ENCODE data around the gene GOLGA2. TPM values are rescaled to one million over a fixed set of nuclear protein-coding genes. Genes with fewer than 3 reads are reported as not detected.
A peak's percentile ranks its signal among the peaks of the same experiment; 100 is the strongest.

Gene GOLGA2
- total RNA-seq, 1 donor from 2014 or later = 53.5 TPM

- no peak overlapping the region for H3K27ac Mint-ChIP-seq
- intact Hi-C loops (cut with micrococcal nuclease) = no loop called here
- H3K4me3 Mint-ChIP-seq = no peak overlapping the region
- no peak for ATAC-seq (ENCODE audit: low read depth)
- H3K27me3 Mint-ChIP-seq = peaks cover 2% of the 10 kb centered on the region
- POLR2A ChIA-PET = no interaction called here
- no peaks in the 10 kb centered on the region for H3K36me3 Mint-ChIP-seq (ENCODE audit: low read depth)
- H3K9me3 Mint-ChIP-seq = no peaks in the 10 kb centered on the region
- CTCF ChIA-PET = no interaction called here
- TF ChIP-seq CTCF (IDR thresholded peaks at IDR 0.05) = no peak
- peaks cover 11% of the 10 kb centered on the region for H3K4me1 Mint-ChIP-seq
- no peak for DNase-seq
Measured at GRCh38 chr9:128219831-128220230, 56.0 kb downstream of the GOLGA2 start.

DNA sequence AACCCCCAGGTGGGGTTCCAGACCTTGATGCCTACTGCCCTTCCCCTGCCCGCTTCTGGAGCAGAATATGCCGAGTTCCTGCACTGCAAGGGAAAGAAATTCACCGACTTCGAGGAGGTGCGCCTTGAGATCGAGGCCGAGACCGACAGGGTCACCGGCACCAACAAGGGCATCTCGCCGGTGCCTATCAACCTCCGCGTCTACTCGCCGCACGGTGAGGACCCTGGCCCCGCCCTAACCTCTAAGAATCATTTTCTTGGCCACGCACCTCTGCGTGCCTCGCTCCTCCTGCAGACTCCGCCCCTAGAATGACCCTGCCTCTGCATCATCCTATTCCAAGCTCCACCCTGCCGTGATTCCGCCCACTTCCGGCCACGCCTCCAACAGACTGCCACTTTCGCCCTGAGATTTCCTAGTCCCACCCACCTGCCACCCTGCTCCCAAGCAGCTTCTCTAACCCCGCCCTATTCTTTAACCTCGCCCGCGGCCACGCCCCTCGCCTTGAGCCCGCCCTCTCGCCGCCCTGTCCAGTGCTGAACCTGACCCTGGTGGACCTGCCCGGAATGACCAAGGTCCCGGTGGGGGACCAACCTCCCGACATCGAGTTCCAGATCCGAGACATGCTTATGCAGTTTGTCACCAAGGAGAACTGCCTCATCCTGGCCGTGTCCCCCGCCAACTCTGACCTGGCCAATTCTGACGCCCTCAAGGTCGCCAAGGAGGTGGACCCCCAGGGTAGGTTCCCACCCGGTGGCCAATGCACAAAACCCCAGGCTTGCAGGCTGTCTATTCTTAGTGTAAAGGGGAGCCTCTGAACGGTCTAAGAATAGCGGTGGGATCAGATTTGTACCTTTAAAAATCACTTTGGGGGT, 57.1 kb downstream of the GOLGA2 start:
- CTCF ChIA-PET = interaction anchor here (1.7 kb wide), 1 partner anchor 143 kb away, joined by 5 read pairs; no protein-coding TSS in a partner anchor
- intact Hi-C loops (cut with micrococcal nuclease) = loop anchor here (1.0 kb wide), 2 partner anchors 15 to 32 kb away; partner anchors contain the start of gene DNM1
- no peaks in the 10 kb centered on the region for H3K9me3 Mint-ChIP-seq
- H3K27me3 Mint-ChIP-seq = peaks cover 5% of the 10 kb centered on the region
- POLR2A ChIA-PET = interaction anchor here (1.0 to 1.1 kb wide), 3 partner anchors 28 to 152 kb away, joined by 3 to 4 read pairs (median 3); partner anchors contain the start of genes GOLGA2, SWI5 and URM1
- no peak for TF ChIP-seq CTCF (IDR thresholded peaks at IDR 0.05)
- DNase-seq = peak; percentile 87
- H3K4me3 Mint-ChIP-seq = peak overlapping the region; percentile 81
- H3K4me1 Mint-ChIP-seq = peaks cover 11% of the 10 kb centered on the region
- H3K36me3 Mint-ChIP-seq (ENCODE audit: low read depth) = no peaks in the 10 kb centered on the region
- ATAC-seq (ENCODE audit: low read depth) = peak; percentile 97
- peak overlapping the region; percentile 19 for H3K27ac Mint-ChIP-seq

DNA sequence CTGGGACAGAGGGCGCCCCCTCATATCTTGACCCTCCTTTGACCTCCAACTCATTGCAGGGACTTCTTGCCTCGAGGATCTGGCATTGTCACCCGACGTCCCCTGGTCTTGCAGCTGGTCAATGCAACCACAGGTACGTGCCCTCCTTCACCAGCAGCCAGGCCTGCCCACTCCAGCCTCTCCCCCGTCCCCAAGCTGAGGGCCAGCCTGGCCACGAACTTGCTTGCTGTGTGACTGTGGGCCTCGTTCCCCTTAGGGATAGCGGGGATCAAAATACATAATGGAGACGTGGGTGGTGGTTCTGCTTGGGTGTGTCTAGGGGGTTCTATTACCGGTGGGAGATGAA, 57.7 kb downstream of the GOLGA2 start:
- intact Hi-C loops (cut with micrococcal nuclease) = loop anchor here (1.0 kb wide), 2 partner anchors 15 to 32 kb away; partner anchors contain the start of gene DNM1
- Mint-ChIP-seq H3K36me3 (ENCODE audit: low read depth) (no peaks in the 10 kb centered on the region), H3K27ac (no peak overlapping the region), H3K4me3 (peak overlapping the region; percentile 81), H3K27me3 (peaks cover 5% of the 10 kb centered on the region), H3K4me1 (peaks cover 11% of the 10 kb centered on the region), H3K9me3 (no peaks in the 10 kb centered on the region)
- no peak for ATAC-seq (ENCODE audit: low read depth)
- no peak for TF ChIP-seq CTCF (IDR thresholded peaks at IDR 0.05)
- ChIA-PET POLR2A (interaction anchor here (1.0 to 1.1 kb wide), 3 partner anchors 28 to 153 kb away, joined by 3 to 4 read pairs (median 3); partner anchors contain the start of genes GOLGA2, SWI5 and URM1), CTCF (interaction anchor here (1.7 kb wide), 1 partner anchor 143 kb away, joined by 5 read pairs; no protein-coding TSS in a partner anchor)
- no peak for DNase-seq

DNA sequence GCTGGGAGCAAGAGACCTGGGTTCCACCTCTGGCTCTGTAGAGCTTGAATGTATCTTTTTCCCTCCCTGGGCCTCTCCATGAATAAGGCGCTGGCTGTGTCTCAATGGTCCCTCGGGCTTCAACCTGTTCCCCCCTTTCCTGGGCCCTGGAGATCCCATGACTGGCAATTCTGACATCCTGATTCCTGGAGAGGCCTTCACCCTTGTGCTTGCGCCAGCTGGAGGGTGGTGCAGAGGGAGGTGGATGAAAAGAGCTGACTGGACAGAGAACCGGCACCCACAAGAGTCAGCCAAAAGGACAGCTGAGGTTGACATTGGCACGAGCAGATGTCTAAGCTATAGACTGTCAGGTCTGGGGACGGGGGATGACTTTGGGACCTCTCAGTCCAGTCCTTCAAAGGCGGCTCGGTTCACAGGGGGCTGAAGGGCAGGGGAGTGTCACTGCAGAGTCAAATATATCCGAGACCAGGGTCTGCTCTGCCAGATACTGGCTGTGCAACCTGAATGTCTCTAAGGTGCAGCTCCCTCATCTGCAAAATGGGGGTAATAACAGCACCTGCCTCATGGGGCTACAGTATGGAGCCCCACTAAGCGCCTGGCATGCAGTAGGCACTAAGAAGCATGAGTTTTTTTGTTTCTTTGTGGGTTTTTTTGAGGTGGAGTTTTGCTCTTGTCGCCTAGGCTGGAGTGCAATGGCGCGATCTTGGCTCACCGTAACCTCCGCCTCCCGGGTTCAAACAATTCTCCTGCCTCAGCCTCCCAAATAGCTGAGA, 58.8 kb downstream of the GOLGA2 start:
- no peak overlapping the region for H3K27ac Mint-ChIP-seq
- POLR2A ChIA-PET = no interaction called here

More for the DNA sequence above, 58.8 kb downstream of the GOLGA2 start:
- DNase-seq (no peak), ATAC-seq (ENCODE audit: low read depth) (no peak)
- H3K4me3 Mint-ChIP-seq = no peak overlapping the region
- intact Hi-C loops (cut with micrococcal nuclease) = no loop called here
- H3K9me3 Mint-ChIP-seq = no peaks in the 10 kb centered on the region
- CTCF ChIA-PET = no interaction called here
- H3K27me3 Mint-ChIP-seq = peaks cover 9% of the 10 kb centered on the region
- no peaks in the 10 kb centered on the region for H3K36me3 Mint-ChIP-seq (ENCODE audit: low read depth)
- peaks cover 11% of the 10 kb centered on the region for H3K4me1 Mint-ChIP-seq
- no peak for TF ChIP-seq CTCF (IDR thresholded peaks at IDR 0.05)

All from activated B cell treated with CpG ODN at 0.5 μM for 24 hours (primary cell).